ENCODE data around the gene CEACAM16.
A peak's percentile ranks its signal among the peaks of the same experiment; 100 is the strongest.

The CEACAM16 gene

GRCh38 chr19:44725251-44725650 is 26.3 kb downstream of the CEACAM16 start:
- peak in 1 of 4 experiments; percentile 49 for DNase-seq

GRCh38 chr19:44725684-44726083 is 26.7 kb downstream of the CEACAM16 start:
- DNase-seq = no peak

- DNase-seq = no peak
Observed at GRCh38 chr19:44726465-44726864, 27.5 kb downstream of the CEACAM16 start.

- DNase-seq = no peak
Observed at GRCh38 chr19:44728178-44728577, 29.2 kb downstream of the CEACAM16 start.

GRCh38 chr19:44729516-44730033 is 30.6 kb downstream of the CEACAM16 start:
- DNase-seq = peak in 2 of 4 experiments; percentile 54 to 57

- no peak for DNase-seq
Observed at GRCh38 chr19:44731081-44731480, 32.1 kb downstream of the CEACAM16 start.

GRCh38 chr19:44731622-44732021 is 32.7 kb downstream of the CEACAM16 start:
- no peak for DNase-seq

GRCh38 chr19:44732235-44733014 is 33.5 kb downstream of the CEACAM16 start:
- peak in 1 of 4 experiments; percentile 51 for DNase-seq

GRCh38 chr19:44734357-44734756 is 35.4 kb downstream of the CEACAM16 start:
- DNase-seq = no peak

- no peak for DNase-seq
Observed at GRCh38 chr19:44735011-44735410, 36.1 kb downstream of the CEACAM16 start.

GRCh38 chr19:44737238-44738071 is 38.5 kb downstream of the CEACAM16 start:
- peak; percentile 61 to 81 (median 72) for DNase-seq

- DNase-seq = no peak
Observed at GRCh38 chr19:44738136-44738535, 39.2 kb downstream of the CEACAM16 start.

GRCh38 chr19:44738603-44739558 is 39.9 kb downstream of the CEACAM16 start:
- peak; percentile 85 to 96 (median 91) for DNase-seq

- DNase-seq = no peak
Observed at GRCh38 chr19:44740351-44740824, 41.4 kb downstream of the CEACAM16 start.

- peak in 3 of 4 experiments; percentile 49 to 63 (median 53) for DNase-seq
Observed at GRCh38 chr19:44741258-44741731, 42.3 kb downstream of the CEACAM16 start.

- DNase-seq = peak; percentile 97 to 100 (median 98)
Observed at GRCh38 chr19:44741841-44742329, 42.9 kb downstream of the CEACAM16 start.

- DNase-seq = peak; percentile 50 to 78 (median 70)
Observed at GRCh38 chr19:44742330-44743061, 43.5 kb downstream of the CEACAM16 start.

GRCh38 chr19:44744871-44745332 is 46.0 kb downstream of the CEACAM16 start:
- no peak for DNase-seq

- DNase-seq = peak in 1 of 4 experiments; percentile 60
Observed at GRCh38 chr19:44745341-44745831, 46.4 kb downstream of the CEACAM16 start.

- no peak for DNase-seq
Observed at GRCh38 chr19:44745887-44746600, 47.1 kb downstream of the CEACAM16 start.

All from suppressor macrophage (primary cell).